ENCODE results near the gene SSH2.

DNA sequence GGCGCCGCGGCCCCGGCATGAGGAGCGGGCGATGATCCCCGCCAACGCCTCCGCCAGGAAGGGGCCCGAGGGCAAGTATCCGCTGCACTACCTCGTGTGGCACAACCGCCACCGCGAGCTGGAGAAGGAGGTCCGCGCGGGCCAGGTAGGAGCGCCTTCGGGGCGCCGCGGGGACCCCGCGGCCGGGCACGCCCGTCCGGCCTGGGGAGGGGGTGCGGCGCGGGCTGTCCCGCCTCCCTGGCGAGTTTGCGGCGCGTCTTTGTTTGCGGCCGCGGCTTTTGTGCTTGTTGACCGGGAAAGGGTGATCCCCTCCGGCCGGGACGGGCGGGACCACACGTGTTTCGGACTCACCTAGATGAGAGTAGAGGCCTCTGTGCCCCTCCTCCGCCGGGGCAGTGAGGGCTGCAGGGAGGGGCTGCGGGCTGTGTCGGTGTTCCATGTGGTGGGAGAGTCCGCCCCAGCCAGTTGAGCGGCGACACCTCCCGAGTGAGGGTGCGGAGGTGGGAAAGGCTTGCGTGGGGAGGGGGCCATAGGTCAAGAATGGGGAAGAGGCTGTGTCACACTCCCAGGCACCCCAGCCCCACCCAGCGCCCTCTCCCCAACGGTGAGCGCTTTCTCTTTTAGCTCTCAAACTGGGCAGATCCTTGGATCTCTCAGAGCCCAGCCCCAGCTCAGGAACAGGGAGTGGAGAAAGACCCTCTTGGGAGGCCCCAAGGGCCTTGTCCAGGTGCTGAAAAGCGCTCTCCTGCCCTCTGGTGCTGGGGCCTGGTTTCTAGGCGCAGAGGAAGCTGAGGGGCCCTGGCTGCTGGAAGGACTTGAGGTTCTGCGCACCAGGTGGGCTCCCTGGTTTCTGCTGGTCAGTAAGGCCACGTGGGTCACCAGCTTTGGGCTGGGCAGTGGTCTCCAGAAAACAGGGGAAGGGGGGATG lies 336.2 kb downstream of the SSH2 start:
- TF ChIP-seq, protein P1, sequence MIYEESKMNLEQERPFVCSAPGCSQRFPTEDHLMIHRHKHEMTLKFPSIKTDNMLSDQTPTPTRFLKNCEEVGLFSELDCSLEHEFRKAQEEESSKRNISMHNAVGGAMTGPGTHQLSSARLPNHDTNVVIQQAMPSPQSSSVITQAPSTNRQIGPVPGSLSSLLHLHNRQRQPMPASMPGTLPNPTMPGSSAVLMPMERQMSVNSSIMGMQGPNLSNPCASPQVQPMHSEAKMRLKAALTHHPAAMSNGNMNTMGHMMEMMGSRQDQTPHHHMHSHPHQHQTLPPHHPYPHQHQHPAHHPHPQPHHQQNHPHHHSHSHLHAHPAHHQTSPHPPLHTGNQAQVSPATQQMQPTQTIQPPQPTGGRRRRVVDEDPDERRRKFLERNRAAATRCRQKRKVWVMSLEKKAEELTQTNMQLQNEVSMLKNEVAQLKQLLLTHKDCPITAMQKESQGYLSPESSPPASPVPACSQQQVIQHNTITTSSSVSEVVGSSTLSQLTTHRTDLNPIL (CRISPR knock-in tag; IDR thresholded peaks at IDR 0.05; ENCODE audit: low read depth): no peak
- TF ChIP-seq, protein P2, sequence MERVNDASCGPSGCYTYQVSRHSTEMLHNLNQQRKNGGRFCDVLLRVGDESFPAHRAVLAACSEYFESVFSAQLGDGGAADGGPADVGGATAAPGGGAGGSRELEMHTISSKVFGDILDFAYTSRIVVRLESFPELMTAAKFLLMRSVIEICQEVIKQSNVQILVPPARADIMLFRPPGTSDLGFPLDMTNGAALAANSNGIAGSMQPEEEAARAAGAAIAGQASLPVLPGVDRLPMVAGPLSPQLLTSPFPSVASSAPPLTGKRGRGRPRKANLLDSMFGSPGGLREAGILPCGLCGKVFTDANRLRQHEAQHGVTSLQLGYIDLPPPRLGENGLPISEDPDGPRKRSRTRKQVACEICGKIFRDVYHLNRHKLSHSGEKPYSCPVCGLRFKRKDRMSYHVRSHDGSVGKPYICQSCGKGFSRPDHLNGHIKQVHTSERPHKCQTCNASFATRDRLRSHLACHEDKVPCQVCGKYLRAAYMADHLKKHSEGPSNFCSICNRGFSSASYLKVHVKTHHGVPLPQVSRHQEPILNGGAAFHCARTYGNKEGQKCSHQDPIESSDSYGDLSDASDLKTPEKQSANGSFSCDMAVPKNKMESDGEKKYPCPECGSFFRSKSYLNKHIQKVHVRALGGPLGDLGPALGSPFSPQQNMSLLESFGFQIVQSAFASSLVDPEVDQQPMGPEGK (CRISPR knock-in tag; IDR thresholded peaks at IDR 0.05; ENCODE audit: borderline replicate concordance): no peak
- no peak for TF ChIP-seq ZNF8 (CRISPR knock-in tag; IDR thresholded peaks at IDR 0.05)
- TF ChIP-seq CSDC2 (CRISPR knock-in tag; IDR thresholded peaks at IDR 0.05): peak; percentile 80; the same call in 1 of the 2 replicates
- TF ChIP-seq ARNTL (CRISPR knock-in tag; IDR thresholded peaks at IDR 0.05; ENCODE audit: borderline replicate concordance, low read depth): no peak
- TF ChIP-seq ZFP3 (CRISPR knock-in tag; IDR thresholded peaks at IDR 0.05): peak; percentile 79
